ENCODE measurements around the gene PGAM5.

Gene PGAM5

DNA sequence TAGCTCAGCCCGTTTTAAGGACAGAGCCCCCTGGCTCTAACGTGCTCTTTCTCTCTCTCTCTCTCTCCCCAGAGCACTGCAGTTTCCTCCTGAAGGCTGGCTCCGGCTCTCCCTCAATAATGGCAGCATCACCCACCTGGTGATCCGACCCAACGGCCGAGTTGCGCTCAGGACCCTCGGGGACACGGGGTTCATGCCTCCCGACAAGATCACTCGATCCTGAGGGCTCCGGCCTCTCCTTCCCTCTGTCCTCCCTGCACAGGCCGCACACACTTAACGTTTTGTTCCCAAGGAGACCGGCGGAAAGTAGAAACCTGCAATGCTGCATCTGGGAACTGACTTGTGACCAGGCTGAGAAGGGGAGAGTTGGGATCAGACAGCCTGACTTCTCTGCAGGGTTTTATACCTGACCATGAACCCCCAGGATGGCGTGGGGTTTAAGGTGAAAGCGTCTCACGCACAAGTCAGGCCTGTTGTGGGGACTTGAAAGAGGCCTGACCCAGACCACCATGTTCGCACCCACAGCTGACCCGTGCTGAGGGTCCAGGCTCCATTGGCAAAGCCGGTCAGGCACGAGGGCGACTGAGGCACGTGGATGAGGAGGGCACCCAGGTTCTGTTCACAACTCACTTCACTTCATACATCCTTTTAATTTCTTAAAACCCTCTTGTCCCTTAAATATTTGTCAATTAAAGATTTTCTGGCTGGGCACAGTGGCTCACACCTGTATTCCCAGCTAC is 10.1 kb downstream of the PGAM5 start:
- H3K4me1 Mint-ChIP-seq, result no peaks in the 10 kb centered on the region
- H3K27me3 Mint-ChIP-seq (ENCODE audit: low read depth), result no peaks in the 10 kb centered on the region
- TF ChIP-seq, protein P1, sequence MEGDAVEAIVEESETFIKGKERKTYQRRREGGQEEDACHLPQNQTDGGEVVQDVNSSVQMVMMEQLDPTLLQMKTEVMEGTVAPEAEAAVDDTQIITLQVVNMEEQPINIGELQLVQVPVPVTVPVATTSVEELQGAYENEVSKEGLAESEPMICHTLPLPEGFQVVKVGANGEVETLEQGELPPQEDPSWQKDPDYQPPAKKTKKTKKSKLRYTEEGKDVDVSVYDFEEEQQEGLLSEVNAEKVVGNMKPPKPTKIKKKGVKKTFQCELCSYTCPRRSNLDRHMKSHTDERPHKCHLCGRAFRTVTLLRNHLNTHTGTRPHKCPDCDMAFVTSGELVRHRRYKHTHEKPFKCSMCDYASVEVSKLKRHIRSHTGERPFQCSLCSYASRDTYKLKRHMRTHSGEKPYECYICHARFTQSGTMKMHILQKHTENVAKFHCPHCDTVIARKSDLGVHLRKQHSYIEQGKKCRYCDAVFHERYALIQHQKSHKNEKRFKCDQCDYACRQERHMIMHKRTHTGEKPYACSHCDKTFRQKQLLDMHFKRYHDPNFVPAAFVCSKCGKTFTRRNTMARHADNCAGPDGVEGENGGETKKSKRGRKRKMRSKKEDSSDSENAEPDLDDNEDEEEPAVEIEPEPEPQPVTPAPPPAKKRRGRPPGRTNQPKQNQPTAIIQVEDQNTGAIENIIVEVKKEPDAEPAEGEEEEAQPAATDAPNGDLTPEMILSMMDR (IDR thresholded peaks at IDR 0.05; ENCODE audit: unreplicated experiment in 3 of 3), result no peak
- no peak overlapping the region for H3K4me3 Mint-ChIP-seq
- H3K9me3 Mint-ChIP-seq, result no peaks in the 10 kb centered on the region
- H3K36me3 Mint-ChIP-seq (ENCODE audit: low read depth), result peaks cover 54% of the 10 kb centered on the region
- H3K27ac Mint-ChIP-seq, result no peak overlapping the region

DNA sequence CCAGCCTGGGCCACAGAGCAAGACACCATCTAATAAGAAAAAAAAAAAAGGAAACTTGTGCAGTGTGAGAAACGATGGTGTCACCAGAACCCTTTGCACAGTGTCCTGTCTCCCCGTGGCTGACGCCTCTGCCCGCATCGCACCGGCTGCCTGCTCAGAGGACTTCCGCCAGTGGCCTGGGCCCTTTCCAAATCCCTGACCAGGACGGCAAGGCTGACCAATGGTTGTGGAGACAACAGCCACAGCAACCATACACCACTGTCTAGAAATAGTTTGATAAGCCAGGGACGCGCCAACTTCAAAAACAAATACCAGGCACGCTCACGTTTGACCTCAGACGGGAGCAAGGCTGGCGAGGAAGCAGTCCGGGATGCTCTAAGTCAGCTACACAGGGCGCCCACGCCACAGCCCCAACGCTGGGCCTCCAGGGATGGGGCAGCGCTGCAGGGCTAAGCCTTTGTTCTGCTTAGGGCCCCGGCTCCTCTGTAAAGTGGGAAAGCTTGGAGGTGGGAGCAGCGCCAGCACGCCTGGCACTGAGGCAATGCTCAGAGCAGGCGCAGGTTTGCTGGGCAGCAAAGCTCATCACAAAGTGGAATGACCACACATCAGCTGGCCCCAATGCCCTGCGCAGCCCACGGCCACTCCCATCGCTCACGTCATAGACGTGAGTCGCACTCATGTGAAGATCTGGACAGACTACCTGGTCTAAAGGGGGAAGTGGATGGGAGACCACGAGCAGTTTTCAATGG is 12.5 kb downstream of the PGAM5 start:
- no peak overlapping the region for H3K27ac Mint-ChIP-seq
- no peaks in the 10 kb centered on the region for H3K9me3 Mint-ChIP-seq
- no peaks in the 10 kb centered on the region for H3K4me1 Mint-ChIP-seq
- TF ChIP-seq, protein P1 (IDR thresholded peaks at IDR 0.05; ENCODE audit: unreplicated experiment in 3 of 3), result no peak
- peaks cover 66% of the 10 kb centered on the region for H3K36me3 Mint-ChIP-seq (ENCODE audit: low read depth)
- H3K4me3 Mint-ChIP-seq, result no peak overlapping the region
- no peaks in the 10 kb centered on the region for H3K27me3 Mint-ChIP-seq (ENCODE audit: low read depth)

DNA sequence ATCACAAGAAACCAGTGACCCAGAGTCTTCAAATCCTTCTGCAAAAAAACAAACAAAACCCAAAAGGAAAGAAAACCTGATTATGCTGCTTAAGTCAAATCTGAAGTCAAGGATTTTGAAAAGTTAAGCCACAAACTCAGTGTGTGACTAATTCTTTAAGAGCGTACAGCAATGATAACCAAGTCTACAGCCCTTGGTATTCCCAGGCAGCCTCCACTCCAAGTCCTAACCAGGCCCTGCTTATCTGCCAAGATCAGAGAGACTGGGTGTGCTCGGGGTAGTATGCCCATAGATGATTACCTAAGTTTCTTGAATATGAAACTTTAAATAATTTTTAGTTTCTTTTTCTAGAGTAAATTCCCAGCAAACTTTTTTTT is 13.1 kb downstream of the PGAM5 start:
- H3K9me3 Mint-ChIP-seq, result no peaks in the 10 kb centered on the region
- H3K27ac Mint-ChIP-seq, result no peak overlapping the region
- TF ChIP-seq, protein P1 (IDR thresholded peaks at IDR 0.05; ENCODE audit: unreplicated experiment in 3 of 3), result no peak
- H3K27me3 Mint-ChIP-seq (ENCODE audit: low read depth), result no peaks in the 10 kb centered on the region
- peaks cover 70% of the 10 kb centered on the region for H3K36me3 Mint-ChIP-seq (ENCODE audit: low read depth)
- H3K4me3 Mint-ChIP-seq, result no peak overlapping the region
- no peaks in the 10 kb centered on the region for H3K4me1 Mint-ChIP-seq

DNA sequence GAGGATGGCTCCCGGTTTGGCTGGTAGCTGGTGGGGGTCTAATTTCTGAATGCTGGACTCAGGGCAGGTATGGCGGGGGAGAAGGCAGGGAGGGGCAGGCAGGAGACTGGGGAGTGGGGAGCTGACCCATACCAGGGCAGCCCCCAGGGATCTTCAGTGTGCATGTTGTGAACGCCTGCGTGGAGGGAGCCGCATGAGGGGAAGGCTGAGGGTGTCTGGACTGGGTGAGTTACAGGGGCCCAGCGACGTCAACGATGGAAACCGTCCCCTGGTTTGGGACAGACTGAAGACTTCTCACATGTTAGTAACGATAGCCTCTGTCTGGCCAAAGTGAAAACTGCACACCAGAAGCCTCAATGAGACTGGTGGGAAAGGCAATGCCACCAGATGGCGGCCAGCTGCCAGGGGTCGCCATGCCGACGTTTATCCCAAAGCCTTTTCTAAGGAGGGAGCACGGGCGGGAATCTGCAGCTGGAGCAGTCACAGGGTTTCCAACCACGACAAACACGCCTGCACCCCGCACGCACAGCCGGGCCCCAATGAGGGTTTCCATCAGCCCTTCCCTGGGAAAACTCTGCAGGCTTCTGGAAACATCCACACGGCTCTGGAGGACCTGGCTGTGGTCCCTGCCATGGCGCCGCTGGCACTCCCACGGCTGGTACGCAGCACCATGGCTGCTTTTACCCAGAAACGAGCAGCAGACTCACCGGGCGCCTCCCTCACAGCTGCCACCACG is 14.0 kb downstream of the PGAM5 start:
- Mint-ChIP-seq H3K4me3 (no peak overlapping the region), H3K36me3 (ENCODE audit: low read depth) (peaks cover 67% of the 10 kb centered on the region), H3K27me3 (ENCODE audit: low read depth) (no peaks in the 10 kb centered on the region), H3K4me1 (no peaks in the 10 kb centered on the region), H3K9me3 (no peaks in the 10 kb centered on the region), H3K27ac (no peak overlapping the region)
- TF ChIP-seq, protein P1 (IDR thresholded peaks at IDR 0.05; ENCODE audit: unreplicated experiment in 3 of 3), result no peak

DNA sequence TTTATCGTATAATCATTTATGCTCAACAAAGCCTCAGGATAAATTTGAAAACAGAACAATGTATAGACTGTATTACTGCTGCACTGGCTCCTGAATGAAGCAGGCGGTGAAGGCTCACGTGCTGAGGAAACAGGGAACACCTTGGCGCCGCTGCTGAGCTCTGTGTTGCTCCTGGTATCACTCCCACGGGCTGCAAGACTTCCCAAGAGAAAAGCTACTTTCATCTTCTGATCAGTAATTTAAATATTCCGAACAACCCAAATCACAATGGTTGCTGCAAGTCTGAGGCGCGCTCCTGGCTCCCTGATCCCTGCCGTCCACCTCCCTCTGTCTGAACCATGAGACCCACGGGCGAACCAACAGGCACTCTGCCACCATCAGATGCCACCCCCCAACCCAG is 15.7 kb downstream of the PGAM5 start:
- Mint-ChIP-seq H3K4me1 (no peaks in the 10 kb centered on the region), H3K27ac (no peak overlapping the region), H3K9me3 (no peaks in the 10 kb centered on the region), H3K27me3 (ENCODE audit: low read depth) (no peaks in the 10 kb centered on the region), H3K36me3 (ENCODE audit: low read depth) (peaks cover 71% of the 10 kb centered on the region), H3K4me3 (no peak overlapping the region)
- TF ChIP-seq, protein P1 (IDR thresholded peaks at IDR 0.05; ENCODE audit: unreplicated experiment in 3 of 3), result no peak
